HG03135 (cell line): ENCODE measurements around the gene FUT2.
A peak's percentile ranks its signal among the peaks of the same experiment; 100 is the strongest.
"Not testable (repeated sequence)": the region's sequence is repeated elsewhere in the genome, so short reads cannot be mapped to it uniquely, and the experiment has no call there.

ENCODE experiments used
- ATAC-seq: cut with Tn5 transposase; IDR thresholded peaks from one replicate; pipeline ENCODE4 v1.9.1; 2021; ENCODE audit warnings: mild to moderate bottlenecking, moderate library complexity; ENCODE audit not compliant: unreplicated experiment

The FUT2 gene

DNA sequence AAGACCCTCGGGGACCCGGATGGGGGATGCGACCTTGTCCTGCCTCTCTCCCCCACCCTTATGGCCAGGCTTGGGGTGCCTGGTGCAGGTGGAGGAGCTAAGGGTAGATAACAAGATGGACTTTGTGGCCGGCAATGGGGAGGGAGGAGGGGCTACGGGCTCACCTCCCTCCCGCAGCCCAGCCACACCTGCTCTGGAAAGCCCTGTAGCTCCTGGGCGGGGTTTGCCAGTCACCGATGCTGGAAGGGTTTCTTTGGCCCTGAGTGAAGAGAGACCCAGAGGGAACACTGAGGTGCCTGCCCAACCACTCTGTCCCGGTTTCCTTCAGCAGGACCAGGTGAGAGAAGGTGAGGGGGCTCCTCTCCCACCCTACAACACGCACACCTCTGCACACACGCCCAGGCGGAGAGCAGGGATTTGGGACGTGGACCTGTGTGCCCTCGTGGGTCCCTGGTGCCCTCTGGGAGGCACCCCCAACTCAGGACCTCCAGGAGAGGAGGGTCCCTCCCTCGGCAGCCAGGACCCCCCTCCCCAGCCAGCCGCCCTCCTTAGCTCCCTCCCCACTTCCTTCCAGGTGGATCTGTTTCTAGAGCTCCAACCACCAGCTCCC lies at the start of gene FUT2:
Gene FUT2, plus strand, starts transcription at position 229 of the 610 bp plus-strand sequence. CDS start 6,986 bp downstream, outside the sequence.
- no peak for ATAC-seq

DNA sequence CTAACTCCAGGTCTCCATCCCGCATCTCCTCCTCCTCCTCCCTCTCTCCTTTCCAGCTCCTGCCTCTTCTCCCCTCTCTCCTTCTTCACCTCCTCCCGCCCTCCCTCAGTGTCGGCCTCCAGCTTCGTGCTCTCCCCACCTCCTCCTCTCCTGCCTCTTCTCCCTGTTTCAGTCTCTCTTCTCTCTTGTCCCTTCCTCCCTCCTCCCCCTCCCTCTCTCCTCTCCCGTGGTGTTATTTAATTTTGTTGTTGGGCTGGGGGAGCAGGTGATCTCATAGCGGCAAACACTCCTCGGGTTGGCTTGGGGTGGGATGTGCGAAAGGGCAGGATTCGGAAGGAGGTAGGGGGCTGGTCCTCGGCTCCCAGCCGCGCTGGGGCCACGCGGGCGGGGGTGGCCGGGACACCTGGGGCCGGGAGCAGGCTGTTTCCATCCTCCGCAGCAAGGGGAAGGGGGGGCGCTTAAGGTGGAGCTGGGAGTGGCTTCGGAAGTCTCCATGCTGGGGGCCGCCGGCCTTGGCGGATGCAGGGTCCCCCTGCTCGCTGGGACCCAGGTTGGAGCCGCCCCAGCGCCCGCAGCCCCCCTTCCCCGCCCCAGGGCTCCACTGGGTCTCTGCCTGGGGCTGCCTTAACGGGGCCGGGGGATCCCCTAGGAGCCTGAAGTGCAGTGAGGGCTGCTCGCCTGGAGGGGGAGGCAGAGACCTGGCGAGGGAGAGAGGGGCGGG lies 49.6 kb upstream of the FUT2 start, which contains the start of gene CA11:
Gene CA11, minus strand, starts transcription at position 187 of the 721 bp plus-strand sequence. CDS start 555 bp downstream, outside the sequence.
- ATAC-seq: peak; percentile 51

DNA sequence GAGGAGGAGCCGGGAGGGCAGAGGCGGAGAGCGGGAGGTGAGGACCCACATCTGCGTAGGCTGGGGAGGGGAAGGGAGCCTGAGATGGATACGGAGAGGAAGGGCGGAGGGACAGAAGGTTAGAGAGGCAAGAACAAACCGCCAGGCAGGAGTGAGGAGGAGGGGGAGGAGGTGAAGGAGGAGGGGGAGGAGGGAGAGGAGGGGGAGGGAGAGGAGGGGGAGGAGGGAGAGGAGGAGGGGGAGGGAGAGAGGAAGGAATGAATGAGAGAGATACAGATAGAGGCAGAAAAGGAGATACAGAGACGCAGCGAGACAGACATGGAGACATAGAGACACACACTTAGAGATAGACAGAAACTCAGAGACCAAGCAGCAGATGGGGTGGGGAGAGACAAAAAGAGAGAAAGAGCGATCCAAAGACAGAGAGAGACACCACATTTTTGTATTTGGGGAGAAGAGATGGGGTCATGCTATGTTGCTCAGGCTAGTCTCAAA lies 49.0 kb upstream of the FUT2 start:
- no peak for ATAC-seq

DNA sequence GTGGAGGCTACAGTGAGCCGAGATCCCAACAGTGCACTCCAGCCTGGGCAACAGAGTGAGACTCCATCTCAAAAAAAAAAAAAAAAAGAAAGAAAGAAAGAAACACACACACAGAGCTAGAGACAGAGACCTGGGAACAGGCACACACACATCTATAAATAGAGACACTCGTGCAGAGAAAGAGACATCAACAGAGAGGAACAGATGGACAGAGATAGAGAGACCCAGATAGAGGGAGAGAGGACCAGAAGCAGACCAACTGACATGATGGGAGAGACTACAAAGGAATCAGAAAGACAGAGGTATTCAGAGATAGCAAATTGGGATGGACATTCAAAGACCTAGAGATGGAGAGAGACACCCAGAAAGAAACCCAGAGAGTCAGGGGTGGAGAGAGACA lies 47.6 kb upstream of the FUT2 start:
- ATAC-seq: no peak

DNA sequence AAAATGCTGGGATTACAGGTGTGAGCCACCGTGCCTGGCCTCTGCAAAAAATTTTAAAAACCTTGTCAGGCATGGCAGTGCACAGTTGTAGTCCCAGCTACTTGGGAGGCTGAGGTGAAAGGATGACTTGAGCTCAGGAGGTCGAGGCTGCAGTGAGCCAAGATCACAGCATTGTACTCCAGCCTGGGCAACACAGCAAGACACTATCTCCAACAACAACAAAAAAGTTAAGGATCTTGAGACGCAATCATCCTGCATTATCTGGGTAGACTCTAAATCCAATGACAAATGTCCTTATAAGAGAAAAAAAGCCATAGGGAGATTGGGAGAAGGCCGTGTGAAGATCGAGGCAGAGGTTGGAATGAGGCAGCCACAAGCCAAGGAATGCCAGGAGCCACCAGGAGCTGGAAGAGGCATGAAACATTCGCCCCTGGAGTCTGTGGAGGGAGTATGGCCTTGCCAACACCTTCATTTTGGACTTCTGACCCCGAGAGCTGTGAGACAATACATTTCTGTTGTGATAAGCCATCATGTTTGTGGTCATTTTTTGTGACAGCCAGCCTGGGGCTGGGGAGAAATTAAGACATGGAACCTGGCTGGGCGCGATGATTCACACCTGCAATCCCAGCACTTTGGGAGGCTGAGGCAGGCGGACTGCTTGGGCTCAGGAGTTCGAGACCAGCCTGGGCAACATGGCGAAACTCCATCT lies 44.6 kb upstream of the FUT2 start:
- ATAC-seq: no peak

DNA sequence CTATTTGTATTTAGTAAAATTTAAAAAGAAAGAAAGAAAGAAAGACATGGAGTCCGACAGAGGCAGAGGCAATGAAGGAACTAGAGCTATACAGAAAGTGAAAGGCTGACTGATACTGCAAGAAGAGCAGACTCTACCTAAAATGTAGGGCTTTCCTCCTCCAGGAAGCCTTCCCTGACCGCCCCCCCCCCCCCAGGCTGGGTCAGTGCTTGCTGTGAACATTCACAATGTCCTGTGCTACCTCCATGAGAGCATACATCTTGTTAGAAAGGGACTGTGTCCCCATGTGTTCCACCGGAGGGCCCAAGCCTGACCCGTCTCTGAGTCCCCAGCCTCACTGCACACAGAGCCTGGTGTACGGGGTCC lies 44.1 kb upstream of the FUT2 start:
- ATAC-seq: no peak

DNA sequence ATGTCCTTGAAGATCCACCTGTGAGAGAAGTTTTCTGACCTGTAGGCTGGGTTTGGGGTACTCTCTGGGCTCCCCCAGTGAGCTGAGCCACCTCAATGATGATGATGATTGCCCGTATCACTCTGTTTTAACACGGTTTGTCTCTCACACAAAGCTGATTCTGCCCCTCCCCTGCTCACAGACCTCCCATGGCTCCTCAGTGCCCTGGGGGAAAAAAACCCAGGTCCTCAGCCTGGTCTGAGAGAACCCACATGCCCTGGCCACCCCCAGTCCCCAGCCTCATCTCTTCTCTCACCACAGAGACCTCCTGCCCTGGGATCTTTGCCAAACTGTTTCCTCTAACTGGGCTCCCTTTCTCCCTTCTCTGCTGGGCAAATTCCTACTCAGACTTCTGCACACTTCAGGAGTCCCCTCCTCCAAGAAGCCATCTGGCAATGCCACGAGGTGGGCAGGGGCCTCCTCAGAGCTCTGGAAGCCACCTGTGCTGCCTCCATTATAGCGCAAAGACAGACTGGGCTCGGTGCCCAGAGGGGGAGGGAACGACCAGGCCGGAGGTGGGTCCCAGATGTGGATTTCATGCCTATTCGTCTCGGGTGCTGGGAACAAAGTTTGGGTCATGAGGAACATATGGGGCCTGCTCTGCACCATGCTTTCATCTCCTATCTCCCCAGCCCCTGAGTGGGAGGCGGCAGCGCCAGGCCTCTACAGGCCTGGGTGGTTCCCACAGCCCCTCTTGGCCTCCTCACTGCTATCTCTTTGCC lies 41.3 kb upstream of the FUT2 start:
- ATAC-seq: no peak

DNA sequence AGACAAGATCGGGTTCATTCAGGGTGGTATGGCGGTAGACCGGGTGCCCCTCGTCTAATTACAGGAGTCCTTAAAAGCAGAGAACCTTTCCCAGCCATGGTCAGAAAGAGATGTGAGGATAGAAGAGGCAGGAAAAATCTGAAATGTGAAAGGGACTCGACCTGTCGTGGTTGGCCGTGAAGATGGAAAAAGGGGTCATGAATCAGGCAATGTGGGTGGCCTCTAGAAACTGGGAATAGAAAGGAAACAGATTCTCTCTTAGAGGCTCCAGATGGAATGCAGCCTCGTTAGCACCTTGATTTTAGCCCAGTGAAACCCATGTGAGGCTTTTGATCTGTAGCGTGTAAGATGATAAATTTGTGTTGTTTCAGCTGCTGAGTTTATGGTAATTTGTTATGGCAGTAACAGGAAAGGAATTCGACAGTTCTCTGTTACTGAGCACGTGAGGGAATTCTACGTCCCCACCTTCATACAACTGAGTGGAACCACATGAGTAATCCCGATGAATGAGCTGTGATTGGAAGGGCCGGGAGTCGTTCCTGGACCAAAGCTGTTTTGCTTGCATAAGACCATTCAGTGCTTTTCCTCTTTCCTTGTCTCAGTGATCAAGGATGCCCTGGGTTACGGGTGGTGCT lies 38.8 kb upstream of the FUT2 start:
- no peak for ATAC-seq

DNA sequence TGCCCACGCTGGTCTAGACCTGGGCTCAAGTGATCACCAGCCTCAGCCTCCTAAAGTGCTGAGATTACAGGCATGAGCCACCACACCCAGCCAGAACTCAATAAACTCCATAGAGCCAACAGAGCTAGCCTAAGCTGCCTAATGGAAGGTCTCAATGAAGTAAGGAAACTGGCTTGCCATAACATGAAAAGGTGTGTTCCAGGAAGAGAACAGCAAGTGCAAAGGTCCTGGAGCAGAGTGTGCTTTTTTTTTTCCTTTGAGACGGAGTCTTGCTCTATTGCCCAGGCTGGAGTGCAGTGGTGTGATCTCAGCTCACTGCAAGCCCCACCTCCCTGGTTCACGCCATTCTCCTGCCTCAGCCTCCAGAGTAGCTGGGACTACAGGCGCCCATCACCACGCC lies 37.9 kb upstream of the FUT2 start:
- ATAC-seq: not testable (repeated sequence)

DNA sequence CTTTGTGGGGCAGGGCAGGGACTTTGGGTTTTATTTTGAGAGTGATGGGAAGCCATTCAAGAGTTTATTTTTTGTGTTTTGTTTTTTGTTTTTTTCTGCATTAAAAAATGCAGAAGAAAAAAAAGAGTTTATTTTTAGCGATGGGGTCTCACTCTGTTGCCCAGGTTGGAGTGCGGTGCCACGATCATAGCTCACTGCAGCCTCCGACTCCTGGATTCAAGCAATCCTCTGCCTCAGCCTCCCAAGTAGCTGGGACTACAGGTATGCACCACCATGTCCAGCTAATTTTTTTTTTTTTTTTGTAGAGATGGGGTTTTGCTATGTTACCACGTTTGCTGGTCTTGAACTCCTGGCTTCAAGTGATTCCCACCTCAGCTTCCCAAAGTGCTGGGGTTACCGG lies 37.3 kb upstream of the FUT2 start:
- ATAC-seq: no peak

DNA sequence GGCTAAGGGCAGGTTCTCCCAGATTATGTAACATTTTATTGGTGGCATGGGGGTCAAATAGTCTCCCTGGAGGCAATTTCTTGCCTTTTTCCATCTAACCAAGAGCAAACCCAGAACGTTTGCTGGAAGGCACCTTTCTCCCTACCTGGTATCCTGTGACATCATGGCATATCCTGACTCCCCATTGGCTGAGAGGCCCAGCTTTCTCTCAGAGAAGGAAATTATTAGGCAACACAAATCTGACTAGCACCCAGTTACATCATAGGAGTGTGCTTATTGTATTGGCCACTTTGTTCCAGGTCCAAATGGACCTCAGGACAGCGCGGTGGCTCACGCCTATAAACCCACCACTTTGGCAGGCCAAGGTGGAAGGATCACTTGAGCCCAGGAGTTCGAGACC lies 36.0 kb upstream of the FUT2 start:
- ATAC-seq: no peak

DNA sequence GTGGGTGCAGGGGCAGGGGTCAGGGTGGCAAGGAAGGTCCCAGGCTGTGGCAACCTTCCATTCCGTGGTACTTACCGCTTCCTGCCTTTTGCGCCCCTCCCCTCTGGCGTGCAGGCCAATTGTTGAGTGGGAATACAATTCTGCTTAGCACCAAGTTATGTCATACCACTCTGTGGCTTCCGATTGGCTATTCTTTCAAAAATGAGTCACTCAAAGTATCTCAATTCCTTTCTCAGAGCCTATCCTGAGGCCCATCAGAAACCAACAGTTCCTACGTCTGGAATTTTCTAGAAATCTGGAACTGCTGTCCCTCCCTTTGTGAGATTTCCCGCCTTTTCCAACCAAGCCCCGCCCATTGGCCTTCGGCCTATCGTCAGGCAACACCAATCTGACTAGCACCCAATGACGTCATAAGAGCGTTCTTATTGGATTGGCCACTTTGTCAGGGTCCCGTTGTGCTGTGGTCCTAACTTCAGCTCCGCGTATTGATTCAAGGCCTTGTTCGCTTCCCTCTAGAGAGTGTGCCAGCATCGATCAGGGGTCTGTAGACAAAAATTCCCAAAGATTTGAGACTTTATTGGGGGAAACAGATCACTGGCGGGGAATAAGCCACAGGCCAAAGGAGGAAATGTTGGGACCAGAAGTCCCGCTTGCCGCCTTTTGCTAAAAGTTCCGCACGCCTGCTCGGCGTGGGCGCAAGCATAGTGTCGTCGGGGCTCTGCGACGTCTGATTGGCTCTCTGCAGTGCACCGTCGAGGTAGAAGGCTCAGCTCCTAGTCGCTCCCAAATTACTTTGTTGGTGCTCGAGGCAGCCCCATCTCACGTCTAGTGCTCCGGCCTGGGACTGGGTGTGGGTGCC lies 34.7 kb upstream of the FUT2 start:
- ATAC-seq: peak; percentile 84

DNA sequence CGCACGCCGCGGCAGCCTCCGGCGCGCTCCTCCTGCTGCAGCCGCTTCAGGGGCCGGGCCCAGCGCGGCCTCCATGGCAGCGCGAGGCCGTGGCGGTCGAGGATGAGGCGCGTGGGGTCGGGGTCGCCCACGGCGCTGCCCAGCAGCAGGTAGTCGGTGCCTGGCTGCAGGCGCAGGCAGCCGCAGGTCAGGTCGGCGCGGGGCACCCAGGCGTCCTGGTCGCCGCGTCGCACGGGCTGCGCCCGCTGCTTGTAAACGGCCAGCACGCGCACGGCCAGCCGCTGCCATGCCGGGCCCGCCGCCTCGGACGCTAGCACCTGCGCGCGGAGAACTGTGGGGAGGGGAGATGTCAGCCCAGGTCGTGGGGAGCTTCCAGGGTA lies 34.1 kb upstream of the FUT2 start:
- no peak for ATAC-seq

DNA sequence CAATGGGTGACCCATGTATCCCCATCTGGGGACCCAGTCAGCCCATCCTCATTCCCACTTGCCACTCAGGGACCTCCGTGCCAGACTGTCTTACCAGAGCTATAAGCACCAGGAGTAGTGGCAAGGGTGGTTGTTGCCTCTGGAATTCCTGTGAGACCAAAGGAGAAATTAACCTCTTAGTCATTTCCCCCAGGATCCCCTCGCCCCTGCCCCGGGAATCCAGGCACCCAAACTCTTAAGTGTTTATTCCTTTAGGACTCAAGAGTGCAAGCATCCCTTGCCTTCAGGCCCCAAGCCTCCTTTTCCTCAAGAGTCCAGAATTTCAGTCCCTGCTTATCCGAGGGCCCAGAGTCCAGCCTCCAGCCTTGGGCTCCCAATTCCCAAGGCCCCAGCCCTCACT lies 32.1 kb upstream of the FUT2 start:
- no peak for ATAC-seq

DNA sequence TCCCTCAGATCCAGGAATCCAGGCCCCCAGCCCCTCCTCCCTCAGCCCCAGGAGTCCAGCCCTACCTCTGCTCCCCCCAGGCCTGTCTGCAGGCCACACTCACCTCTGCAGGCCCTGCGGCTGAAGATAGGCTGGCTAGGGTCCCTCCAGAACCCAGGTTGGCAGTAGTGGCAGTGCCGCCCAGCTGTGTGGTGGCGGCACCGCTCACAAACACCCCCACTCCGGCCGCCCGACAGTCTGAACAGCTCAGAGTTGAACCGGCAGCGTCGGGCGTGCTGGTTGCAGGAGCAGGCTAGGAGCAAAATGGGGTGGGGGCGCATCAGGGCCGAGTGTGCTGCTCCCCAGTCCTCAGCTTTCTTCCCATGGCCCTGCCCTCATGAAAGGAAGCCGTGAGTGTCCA lies 31.3 kb upstream of the FUT2 start:
- no peak for ATAC-seq

DNA sequence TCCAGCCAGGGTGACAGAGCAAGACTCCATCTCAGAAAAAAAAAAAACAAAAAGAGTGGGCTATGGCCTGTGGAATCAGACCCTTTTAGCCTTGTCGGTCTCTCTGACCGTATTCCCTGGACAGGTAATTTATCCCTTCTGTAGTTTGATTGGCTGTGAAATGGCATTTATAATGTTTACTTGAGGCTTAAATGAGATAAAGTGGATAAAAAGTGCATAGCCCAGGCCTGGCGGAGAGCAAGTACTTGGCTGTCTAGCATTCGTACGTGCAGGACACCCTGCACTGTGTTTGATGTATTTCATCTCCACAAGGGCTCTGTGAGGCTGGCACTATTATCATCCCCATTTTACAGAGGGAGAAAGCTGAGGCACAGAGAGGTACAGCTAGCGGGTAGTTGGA lies 30.0 kb upstream of the FUT2 start:
- ATAC-seq: no peak

DNA sequence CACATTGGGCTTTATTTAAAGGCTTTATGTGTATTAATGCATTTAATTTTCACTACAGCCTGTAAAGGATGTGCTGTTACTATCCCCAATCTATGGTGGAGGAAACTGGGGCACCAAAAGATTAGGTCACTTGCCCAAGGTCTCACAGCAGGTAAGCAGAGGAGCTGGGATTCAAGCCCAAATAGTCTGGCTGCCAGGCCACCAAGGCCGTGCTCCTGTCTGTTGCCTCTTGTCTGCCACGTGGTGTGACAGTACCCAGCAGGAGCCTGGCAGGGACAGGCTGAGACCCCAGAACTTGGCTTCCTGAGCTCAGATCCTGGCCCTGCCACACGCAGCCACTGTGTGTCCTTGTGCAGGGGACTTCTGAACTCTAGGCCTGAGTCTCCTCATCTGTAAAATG lies 27.4 kb upstream of the FUT2 start:
- no peak for ATAC-seq

DNA sequence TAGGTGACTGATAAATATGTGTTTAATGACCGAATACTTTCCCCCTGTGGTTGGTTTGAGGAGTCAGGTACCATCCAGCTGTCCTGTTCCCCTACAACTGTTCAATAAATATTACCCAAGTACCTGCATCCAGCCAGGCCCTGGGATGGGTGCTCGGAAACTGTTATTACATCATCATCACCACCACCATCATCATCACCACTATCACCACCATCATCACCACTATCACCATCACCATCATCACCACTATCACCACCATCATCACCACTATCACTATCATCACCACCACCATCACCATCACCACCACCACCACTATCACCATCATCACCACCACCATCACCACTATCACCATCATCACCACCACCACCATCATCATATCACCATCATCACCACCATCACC lies 27.0 kb upstream of the FUT2 start:
- no peak for ATAC-seq

DNA sequence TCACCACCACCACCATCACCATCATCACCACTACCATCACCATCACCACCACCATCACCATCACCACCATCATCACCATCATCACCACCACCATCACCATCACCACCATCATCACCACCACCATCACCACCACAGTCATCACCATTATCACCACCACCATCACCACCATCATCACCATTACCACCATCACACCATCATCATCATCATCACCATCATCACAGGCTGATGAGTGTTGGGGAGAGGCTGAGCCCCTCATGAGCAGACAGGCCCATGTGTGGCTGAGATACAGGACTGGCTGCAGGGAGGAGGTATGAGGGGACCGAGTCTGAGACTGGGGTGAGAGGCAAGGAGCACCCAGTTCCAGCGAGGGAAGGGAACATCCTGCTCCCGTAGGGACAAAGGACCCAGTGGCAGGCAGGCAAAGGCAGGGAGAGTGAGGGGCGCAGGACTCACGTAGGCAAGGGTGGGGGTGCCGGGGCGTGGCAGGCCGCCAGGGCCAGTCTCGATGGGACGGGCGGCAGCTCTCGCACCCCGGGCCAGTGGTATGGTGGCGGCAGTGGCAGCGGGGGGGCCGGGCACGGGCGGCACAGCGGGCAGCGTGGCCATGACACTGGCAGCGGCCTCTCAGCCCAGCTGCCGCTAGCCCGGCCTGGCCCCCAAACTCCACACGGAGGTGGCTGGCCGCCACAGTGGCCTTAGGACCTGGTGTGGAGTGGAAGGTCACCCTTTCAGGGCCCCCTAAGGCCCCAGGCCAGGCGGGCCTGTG lies 25.7 kb upstream of the FUT2 start:
- ATAC-seq: no peak
